ENCODE measurements around the gene CNOT3. TPM values are rescaled to one million over a fixed set of nuclear protein-coding genes. Genes with fewer than 3 reads are reported as not detected.

Gene CNOT3
- total and polyA plus RNA-seq, 2 experiments from 2014 or later = 39.7 to 47.0 TPM

- 0 out of 2 replicates have a peak, but pooled peaks cover 3% of the 10 kb centered on the region for H3F3A ChIP-seq (replicated peaks; ENCODE audit: low read depth)
Observed at GRCh38 chr19:54104998-54105715, 32.4 kb upstream of the CNOT3 start.

More at GRCh38 chr19:54104998-54105715, 32.4 kb upstream of the CNOT3 start:
- Histone ChIP-seq H3K4me3 (no peak overlapping the region), H3K36me3 (ENCODE audit: insufficient read depth) (peaks cover 6% of the 10 kb centered on the region), H3K27ac (ENCODE audit: low read depth) (peak overlapping the region; percentile 19; the same call in 1 of the 2 replicates), H4K20me1 (replicated peaks; ENCODE audit: insufficient read depth) (peaks cover 15% of the 10 kb centered on the region), H3K4me1 (ENCODE audit: insufficient read depth) (peaks cover 5% of the 10 kb centered on the region; the same call in 1 of the 2 replicates), H3K27me3 (ENCODE audit: insufficient read depth) (no peaks in the 10 kb centered on the region), H2AFZ (no peak overlapping the region), H3K4me2 (no peak overlapping the region), H3K9me2 (ENCODE audit: insufficient read depth) (no peaks in the 10 kb centered on the region), H3K79me2 (replicated peaks; ENCODE audit: insufficient read depth) (peaks cover 22% of the 10 kb centered on the region)
- peaks cover 11% of the 10 kb centered on the region for H3K4me1 Mint-ChIP-seq
- H3K4me3 Mint-ChIP-seq = peak overlapping the region; percentile 22; the same call in 2 of the 3 replicates
- TF ChIP-seq ZNF462 (CRISPR knock-in tag; IDR thresholded peaks at IDR 0.05) (no peak), STAT1 (IDR thresholded peaks at IDR 0.05; ENCODE audit: unreplicated experiment) (no peak), NANOG (IDR thresholded peaks at IDR 0.05; ENCODE audit: borderline replicate concordance) (no peak), JUNB (IDR thresholded peaks at IDR 0.05; ENCODE audit: unreplicated experiment) (no peak)
- H3K27me3 Mint-ChIP-seq (ENCODE audit: insufficient read depth, low read depth, poor library complexity) = peaks cover 19% of the 10 kb centered on the region
- no peak overlapping the region for H3K27ac Mint-ChIP-seq
- DNase-seq (ENCODE audit: low spot score) (no peak), ATAC-seq (no peak)
- peaks cover 44% of the 10 kb centered on the region for H3K36me3 Mint-ChIP-seq (ENCODE audit: low read depth)
- no peaks in the 10 kb centered on the region; the same call in 1 of the 3 replicates for H3K9me3 Mint-ChIP-seq
